Measurements from ENCODE around the gene MLX.

DNA sequence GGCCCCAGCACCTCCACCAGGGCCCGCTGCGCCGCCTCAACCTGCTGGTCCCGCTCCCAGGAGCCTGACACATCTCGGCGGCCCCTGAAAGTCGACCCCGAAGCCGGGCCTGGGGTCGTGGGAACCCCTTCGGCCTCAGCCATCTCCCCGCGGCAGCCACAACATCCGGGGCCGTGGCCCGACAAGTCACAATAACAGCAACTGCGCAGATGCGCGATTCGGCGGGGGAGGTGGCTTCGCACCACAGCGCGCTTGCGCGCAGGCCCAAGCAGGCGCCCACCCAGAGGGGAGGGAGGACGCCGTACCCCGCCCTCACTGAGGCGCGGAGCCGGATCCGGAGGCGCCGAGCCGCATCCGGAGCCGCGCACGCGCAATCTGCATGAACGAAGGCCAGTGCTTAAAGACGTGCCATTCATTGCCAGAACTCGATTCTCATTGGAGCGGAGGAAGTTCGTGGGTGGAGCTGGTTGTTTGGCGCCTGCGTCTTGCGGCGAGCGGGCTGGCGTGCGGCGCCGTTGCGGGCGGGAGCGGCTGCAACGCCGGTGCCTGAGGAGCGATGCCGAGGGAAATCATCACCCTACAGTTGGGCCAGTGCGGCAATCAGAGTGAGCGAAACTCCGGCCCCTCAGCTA, 42.4 kb downstream of the MLX start, which contains the start of the genes RETREG3 and TUBG1:
- TF ChIP-seq, protein P1, sequence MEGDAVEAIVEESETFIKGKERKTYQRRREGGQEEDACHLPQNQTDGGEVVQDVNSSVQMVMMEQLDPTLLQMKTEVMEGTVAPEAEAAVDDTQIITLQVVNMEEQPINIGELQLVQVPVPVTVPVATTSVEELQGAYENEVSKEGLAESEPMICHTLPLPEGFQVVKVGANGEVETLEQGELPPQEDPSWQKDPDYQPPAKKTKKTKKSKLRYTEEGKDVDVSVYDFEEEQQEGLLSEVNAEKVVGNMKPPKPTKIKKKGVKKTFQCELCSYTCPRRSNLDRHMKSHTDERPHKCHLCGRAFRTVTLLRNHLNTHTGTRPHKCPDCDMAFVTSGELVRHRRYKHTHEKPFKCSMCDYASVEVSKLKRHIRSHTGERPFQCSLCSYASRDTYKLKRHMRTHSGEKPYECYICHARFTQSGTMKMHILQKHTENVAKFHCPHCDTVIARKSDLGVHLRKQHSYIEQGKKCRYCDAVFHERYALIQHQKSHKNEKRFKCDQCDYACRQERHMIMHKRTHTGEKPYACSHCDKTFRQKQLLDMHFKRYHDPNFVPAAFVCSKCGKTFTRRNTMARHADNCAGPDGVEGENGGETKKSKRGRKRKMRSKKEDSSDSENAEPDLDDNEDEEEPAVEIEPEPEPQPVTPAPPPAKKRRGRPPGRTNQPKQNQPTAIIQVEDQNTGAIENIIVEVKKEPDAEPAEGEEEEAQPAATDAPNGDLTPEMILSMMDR (IDR thresholded peaks at IDR 0.05): peak in 5 of 7 experiments; percentile 5 to 49 (median 28)
- TF ChIP-seq POLR2AphosphoS5 (IDR thresholded peaks at IDR 0.05) (peak; percentile 69 to 95 (median 87)), POLR2A (IDR thresholded peaks at IDR 0.05) (peak in 2 of 4 donors; percentile 41 to 67), EP300 (IDR thresholded peaks at IDR 0.05) (no peak)
